Measurements from ENCODE around the gene TEX261. TPM values are rescaled to one million over a fixed set of nuclear protein-coding genes. Genes with fewer than 3 reads are reported as not detected.

TEX261 gene
- total and polyA plus RNA-seq, 2 of the 8 experiments (the other 6 are each of a cell fraction or from before 2014, with no cell fraction given), result 25.2 to 30.1 TPM

DNA sequence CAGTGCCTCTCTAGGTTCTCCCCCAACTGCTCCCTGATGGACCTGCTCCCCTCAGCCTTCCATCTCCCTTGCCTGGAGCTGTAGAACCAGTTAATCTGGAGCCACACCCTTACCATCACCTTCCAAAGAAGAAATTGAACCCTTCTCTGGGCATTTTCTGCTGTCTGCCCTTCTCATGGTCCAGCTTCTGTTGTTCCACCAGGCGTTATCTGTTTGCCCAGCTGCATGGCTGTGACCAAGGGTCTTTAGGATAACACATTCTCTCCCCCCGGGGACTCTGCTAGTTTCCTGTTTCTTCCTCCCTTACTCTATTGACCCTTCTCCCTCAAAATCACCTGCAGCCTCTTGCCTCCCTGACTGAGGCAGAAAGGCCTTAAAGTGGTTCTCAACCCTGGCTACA is 19.4 kb downstream of the TEX261 start:
- Histone ChIP-seq H3K23me2 (ENCODE audit: low read depth, low read length) (peaks cover 5% of the 10 kb centered on the region; the same call in 1 of the 2 replicates), H2BK12ac (ENCODE audit: low read depth, low read length) (no peak overlapping the region), H3K27ac (ENCODE audit: low read depth, low read length) (no peak overlapping the region), H3K18ac (ENCODE audit: extremely low read depth, low read length) (no peak overlapping the region), H2BK120ac (replicated peaks; ENCODE audit: low read depth, low read length) (no peak overlapping the region), H3K9ac (replicated peaks in 1 of 4; ENCODE audit: extremely low read depth in 1 of 4, low read depth in 3 of 4, low read length in 3 of 4) (no peak overlapping the region), H3K4me2 (ENCODE audit: insufficient read depth in 1 of 2, low read depth in 2 of 2, low read length in 2 of 2) (no peak overlapping the region), H2BK20ac (ENCODE audit: low read length) (peak overlapping the region; percentile 28; the same call in 1 of the 2 replicates), H4K20me1 (replicated peaks in 1 of 2; ENCODE audit: control insufficient read depth in 1 of 2, insufficient read depth in 2 of 2, low read length in 2 of 2) (peaks cover 0 to 3% of the 10 kb centered on the region in 2 experiments), H3K56ac (replicated peaks; ENCODE audit: insufficient read length, low read depth, low read length) (no peak overlapping the region), H3K79me1 (ENCODE audit: low read depth, low read length) (no peaks in the 10 kb centered on the region), H3K9me3 (ENCODE audit: insufficient read depth in 2 of 2, low read depth in 1 of 2, low read length in 1 of 2) (no peaks in the 10 kb centered on the region), H2AFZ (ENCODE audit: low read length) (no peak overlapping the region), H2BK15ac (ENCODE audit: low read length) (no peak overlapping the region), H2AK5ac (ENCODE audit: low read depth, low read length) (no peak overlapping the region), H2BK5ac (ENCODE audit: low read depth, low read length) (no peak overlapping the region), H3K4me3 (ENCODE audit: extremely low read depth in 1 of 4, insufficient read depth in 2 of 4, low read depth in 3 of 4, low read length in 4 of 4) (no peak overlapping the region), H3K79me2 (ENCODE audit: control insufficient read depth in 1 of 2, insufficient read depth in 2 of 2, low read length in 2 of 2) (no peaks in the 10 kb centered on the region), H3K23ac (ENCODE audit: insufficient read length) (no peak overlapping the region), H3K4me1 (replicated peaks in 1 of 4; ENCODE audit: control insufficient read depth in 3 of 4, insufficient read depth in 4 of 4, low read length in 3 of 4) (peaks cover 0 to 14% (median 4%) of the 10 kb centered on the region in 4 experiments; a peak in 6 of 7 replicates), H3K4ac (replicated peaks; ENCODE audit: insufficient read length, low read depth, low read length) (no peak overlapping the region), H4K5ac (ENCODE audit: insufficient read length, low read depth, low read length) (no peak overlapping the region), H4K91ac (replicated peaks; ENCODE audit: insufficient read length, low read length) (no peak overlapping the region), H3K27me3 (replicated peaks in 1 of 4; ENCODE audit: control insufficient read depth in 3 of 4, extremely low read depth in 1 of 4, insufficient read depth in 3 of 4, low read length in 3 of 4) (peaks cover 0 to 27% (median 9%) of the 10 kb centered on the region in 4 experiments; a peak in 5 of 7 replicates), H3K14ac (ENCODE audit: insufficient read length) (no peak overlapping the region), H4K8ac (ENCODE audit: extremely low read depth, insufficient read depth, low read length) (no peak overlapping the region), H3K36me3 (ENCODE audit: control insufficient read depth in 2 of 4, insufficient read depth in 4 of 4, low read length in 3 of 4) (no peaks in the 10 kb centered on the region)
- TF ChIP-seq YY1 (IDR thresholded peaks at IDR 0.05; ENCODE audit: low read depth, low read length) (no peak), SAP30 (IDR thresholded peaks at IDR 0.05; ENCODE audit: insufficient read depth, insufficient replicate concordance, low read length) (no peak), KDM5A (IDR thresholded peaks at IDR 0.05; ENCODE audit: low read length) (no peak), JUND (IDR thresholded peaks at IDR 0.05; ENCODE audit: low read length) (no peak), ASH2L (IDR thresholded peaks at IDR 0.05; ENCODE audit: low read length) (no peak), TCF12 (IDR thresholded peaks at IDR 0.05; ENCODE audit: low read depth, low read length) (no peak), GTF2F1 (IDR thresholded peaks at IDR 0.05; ENCODE audit: borderline replicate concordance, low read depth, low read length) (no peak), RFX5 (IDR thresholded peaks at IDR 0.05; ENCODE audit: borderline replicate concordance, low read depth, low read length) (no peak), RNF2 (IDR thresholded peaks at IDR 0.05; ENCODE audit: borderline replicate concordance, low read depth, low read length, missing control alignments, poor library complexity, severe bottlenecking) (no peak), CHD2 (IDR thresholded peaks at IDR 0.05; ENCODE audit: low read length) (no peak), POU5F1 (IDR thresholded peaks at IDR 0.05; ENCODE audit: low read depth, low read length) (no peak), HDAC6 (IDR thresholded peaks at IDR 0.05; ENCODE audit: low read depth, low read length) (no peak), TEAD4 (IDR thresholded peaks at IDR 0.05; ENCODE audit: low read depth, low read length) (no peak), SIX5 (IDR thresholded peaks at IDR 0.05; ENCODE audit: low read depth, low read length) (no peak), EGR1 (IDR thresholded peaks at IDR 0.05; ENCODE audit: borderline replicate concordance, low read depth, low read length) (no peak)
- ChIA-PET CTCF (ENCODE audit: partially characterized antibody) (interaction anchor here (0.7 to 1.8 kb wide), 6 partner anchors 10 to 189 kb away, joined by 3 to 16 read pairs (median 4); no protein-coding TSS in a partner anchor), POLR2A (ENCODE audit: partially characterized antibody) (interaction anchor here (0.8 to 2.0 kb wide), 2 partner anchors 9 to 11 kb away, joined by 3 to 6 read pairs; no protein-coding TSS in a partner anchor)
- 80% methylated on average over 2 of the region's 2 CpGs; no CpG with 5 or more reads in 1 of the 2 experiments for WGBS, 2 experiments (ENCODE audit: extremely low coverage in 1 of 2, insufficient coverage in 1 of 2, insufficient read length in 1 of 2, insufficient replicate concordance in 2 of 2, low coverage in 1 of 2, low lambda C conversion rate in 2 of 2, missing lambda C conversion rate in 1 of 2)
- DNase-seq (ENCODE audit: low read depth in 1 of 2, low spot score in 2 of 2), result no peak
- no peak for FAIRE-seq

All from H1 (cell line).